ENCODE measurements around the gene SIGLEC6. TPM values are rescaled to one million over a fixed set of nuclear protein-coding genes. Genes with fewer than 3 reads are reported as not detected.

Gene SIGLEC6
- total RNA-seq, 6 experiments from 2014 or later, result not detected

DNA sequence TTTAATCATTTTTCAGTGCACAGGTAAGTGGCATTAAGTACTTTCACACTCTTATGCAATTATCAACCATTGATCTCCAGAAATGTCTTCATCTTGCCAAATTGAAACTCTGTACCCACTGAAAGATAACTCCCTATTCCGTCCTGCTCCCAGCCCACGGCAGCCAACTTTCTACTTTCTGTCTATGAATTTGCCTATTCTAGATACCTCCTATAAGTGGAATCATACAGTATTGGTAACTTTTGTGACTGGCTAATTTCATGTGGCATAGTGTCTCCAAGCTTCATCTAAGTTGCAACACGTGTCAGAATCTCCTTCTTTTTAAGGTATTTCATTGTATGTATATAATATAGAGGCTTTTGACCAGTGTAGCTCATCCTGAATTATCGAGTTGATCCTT lies 58.9 kb downstream of the SIGLEC6 start:
- Histone ChIP-seq H3K9me3 (no peaks in the 10 kb centered on the region), H3K4me1 (no peaks in the 10 kb centered on the region), H3K27me3 (no peaks in the 10 kb centered on the region), H3K27ac (no peak overlapping the region), H3K4me3 (no peak overlapping the region), H3K36me3 (no peaks in the 10 kb centered on the region)
- intact Hi-C loops (cut with DNase I), result no loop called here
- TF ChIP-seq POLR2A (IDR thresholded peaks at IDR 0.05), result no peak
- TF ChIP-seq, protein P1, sequence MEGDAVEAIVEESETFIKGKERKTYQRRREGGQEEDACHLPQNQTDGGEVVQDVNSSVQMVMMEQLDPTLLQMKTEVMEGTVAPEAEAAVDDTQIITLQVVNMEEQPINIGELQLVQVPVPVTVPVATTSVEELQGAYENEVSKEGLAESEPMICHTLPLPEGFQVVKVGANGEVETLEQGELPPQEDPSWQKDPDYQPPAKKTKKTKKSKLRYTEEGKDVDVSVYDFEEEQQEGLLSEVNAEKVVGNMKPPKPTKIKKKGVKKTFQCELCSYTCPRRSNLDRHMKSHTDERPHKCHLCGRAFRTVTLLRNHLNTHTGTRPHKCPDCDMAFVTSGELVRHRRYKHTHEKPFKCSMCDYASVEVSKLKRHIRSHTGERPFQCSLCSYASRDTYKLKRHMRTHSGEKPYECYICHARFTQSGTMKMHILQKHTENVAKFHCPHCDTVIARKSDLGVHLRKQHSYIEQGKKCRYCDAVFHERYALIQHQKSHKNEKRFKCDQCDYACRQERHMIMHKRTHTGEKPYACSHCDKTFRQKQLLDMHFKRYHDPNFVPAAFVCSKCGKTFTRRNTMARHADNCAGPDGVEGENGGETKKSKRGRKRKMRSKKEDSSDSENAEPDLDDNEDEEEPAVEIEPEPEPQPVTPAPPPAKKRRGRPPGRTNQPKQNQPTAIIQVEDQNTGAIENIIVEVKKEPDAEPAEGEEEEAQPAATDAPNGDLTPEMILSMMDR (IDR thresholded peaks at IDR 0.05), result no peak
- DNase-seq, result no peak
- no peak for ATAC-seq
- WGBS (ENCODE audit: insufficient coverage, low coverage, low lambda C conversion rate, missing lambda C conversion rate), result 8% methylated on average over 4 of the region's 4 CpGs

DNA sequence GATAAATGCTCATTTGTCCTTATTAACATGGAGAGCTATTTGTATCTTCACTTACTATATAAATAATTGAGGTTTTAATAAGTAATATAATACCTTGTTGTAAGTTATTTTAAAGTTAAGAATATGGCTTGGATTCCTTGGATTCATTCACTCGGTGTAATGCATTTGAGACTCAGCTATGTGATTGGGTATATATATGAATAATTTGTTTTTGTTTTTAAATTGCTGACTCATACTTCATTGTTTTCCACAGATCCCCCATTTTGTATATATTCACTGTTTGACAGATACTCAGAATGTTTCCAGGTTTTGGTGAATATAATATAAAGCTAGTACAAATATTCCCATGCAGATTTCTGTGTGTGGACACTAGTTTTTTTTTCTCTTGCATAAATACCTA lies 59.9 kb downstream of the SIGLEC6 start:
- DNase-seq (no peak), ATAC-seq (no peak)
- Histone ChIP-seq H3K9me3 (no peaks in the 10 kb centered on the region), H3K27me3 (no peaks in the 10 kb centered on the region), H3K36me3 (no peaks in the 10 kb centered on the region), H3K4me1 (no peaks in the 10 kb centered on the region), H3K4me3 (no peak overlapping the region), H3K27ac (no peak overlapping the region)
- WGBS (ENCODE audit: insufficient coverage, low coverage, low lambda C conversion rate, missing lambda C conversion rate), result 50% methylated on average over 1 of the region's 1 CpG
- intact Hi-C loops (cut with DNase I), result no loop called here
- no peak for TF ChIP-seq POLR2A (IDR thresholded peaks at IDR 0.05)
- TF ChIP-seq, protein P1 (IDR thresholded peaks at IDR 0.05), result no peak

DNA sequence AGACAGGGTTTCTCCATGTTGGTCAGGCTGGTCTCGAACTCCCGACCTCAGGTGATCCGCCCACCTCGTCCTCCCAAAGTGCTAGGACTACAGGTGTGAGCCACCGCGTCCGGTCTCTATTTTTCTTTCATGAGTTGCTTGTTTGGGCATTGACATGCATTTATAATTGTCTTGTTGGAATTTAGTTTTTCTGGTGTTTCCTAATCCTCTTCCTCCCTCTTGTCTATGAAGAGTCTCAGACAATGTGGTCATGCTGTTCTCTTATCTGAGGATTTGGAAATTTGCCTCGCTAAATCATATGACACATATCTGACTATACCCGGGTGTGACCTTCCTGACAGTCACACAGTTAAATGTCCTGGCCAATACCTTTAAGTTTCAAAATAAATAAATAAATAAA lies 60.5 kb downstream of the SIGLEC6 start:
- ATAC-seq (peak in 3 of 4 donors; percentile 50 to 58 (median 54)), DNase-seq (no peak)
- Histone ChIP-seq H3K4me3 (no peak overlapping the region), H3K36me3 (no peaks in the 10 kb centered on the region), H3K27ac (no peak overlapping the region), H3K4me1 (no peaks in the 10 kb centered on the region), H3K9me3 (no peaks in the 10 kb centered on the region), H3K27me3 (no peaks in the 10 kb centered on the region)
- TF ChIP-seq POLR2A (IDR thresholded peaks at IDR 0.05), result no peak
- TF ChIP-seq, protein P1 (IDR thresholded peaks at IDR 0.05), result no peak
- WGBS (ENCODE audit: insufficient coverage, low coverage, low lambda C conversion rate, missing lambda C conversion rate), result 57% methylated on average over 9 of the region's 9 CpGs
- intact Hi-C loops (cut with DNase I), result no loop called here

DNA sequence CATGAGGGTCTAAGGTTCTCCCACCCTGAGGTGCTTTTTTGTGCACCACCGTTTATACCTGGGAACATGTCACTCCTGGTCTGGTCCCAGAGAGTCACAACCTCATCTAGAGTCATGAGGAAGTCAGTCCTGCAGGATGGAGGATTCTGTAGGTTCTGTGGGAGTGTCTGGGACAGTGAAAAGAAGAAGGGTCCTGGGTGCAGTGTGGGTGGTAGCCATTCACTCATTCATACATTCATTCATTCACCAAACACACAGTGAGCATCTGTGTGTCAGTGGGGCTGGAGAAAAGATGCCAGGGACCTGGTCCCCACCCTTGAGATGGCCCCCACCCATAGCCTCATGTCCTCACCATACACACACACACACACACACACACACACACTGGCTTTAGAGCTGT lies 61.8 kb downstream of the SIGLEC6 start:
- no peak overlapping the region for H3K4me3 ChIP-seq
- H3K27me3 ChIP-seq, result no peaks in the 10 kb centered on the region
- no peak overlapping the region for H3K27ac ChIP-seq
- WGBS (ENCODE audit: insufficient coverage, low coverage, low lambda C conversion rate, missing lambda C conversion rate), result 50% methylated on average over 1 of the region's 1 CpG
- H3K36me3 ChIP-seq, result no peaks in the 10 kb centered on the region
- no peak for ATAC-seq
- H3K9me3 ChIP-seq, result no peaks in the 10 kb centered on the region
- intact Hi-C loops (cut with DNase I), result no loop called here
- DNase-seq, result no peak
- H3K4me1 ChIP-seq, result no peaks in the 10 kb centered on the region
- TF ChIP-seq, protein P1 (IDR thresholded peaks at IDR 0.05), result no peak
- no peak for TF ChIP-seq POLR2A (IDR thresholded peaks at IDR 0.05)

DNA sequence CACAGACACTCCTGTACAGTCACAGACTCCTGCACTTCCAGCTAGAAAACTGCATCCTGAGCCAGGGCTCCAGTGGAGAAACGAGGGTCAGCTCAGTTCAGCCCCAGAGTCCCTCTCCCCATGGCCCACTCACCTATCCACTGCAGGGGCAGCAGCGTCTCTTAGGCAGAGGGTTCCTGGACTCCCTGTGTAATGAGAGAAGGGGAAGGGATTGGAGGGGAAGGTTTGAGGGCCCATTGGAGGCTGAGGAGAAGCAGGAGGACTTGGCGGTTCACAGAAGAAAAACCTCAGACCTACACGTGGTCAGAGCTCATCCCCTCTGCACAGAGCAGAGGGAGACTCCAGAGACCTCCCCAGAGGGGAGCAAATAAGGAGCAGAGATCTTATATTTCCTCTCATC lies 62.3 kb downstream of the SIGLEC6 start:
- Histone ChIP-seq H3K27ac (no peak overlapping the region), H3K4me3 (no peak overlapping the region), H3K36me3 (no peaks in the 10 kb centered on the region), H3K27me3 (no peaks in the 10 kb centered on the region), H3K9me3 (no peaks in the 10 kb centered on the region), H3K4me1 (no peaks in the 10 kb centered on the region)
- TF ChIP-seq, protein P1 (IDR thresholded peaks at IDR 0.05), result no peak
- TF ChIP-seq POLR2A (IDR thresholded peaks at IDR 0.05), result no peak
- 41% methylated on average over 4 of the region's 4 CpGs for WGBS (ENCODE audit: insufficient coverage, low coverage, low lambda C conversion rate, missing lambda C conversion rate)
- DNase-seq (no peak), ATAC-seq (no peak)
- intact Hi-C loops (cut with DNase I), result no loop called here
